ENCODE results near the gene MACC1. TPM values are rescaled to one million over a fixed set of nuclear protein-coding genes. Genes with fewer than 3 reads are reported as not detected.

The MACC1 gene
- polyA plus RNA-seq, 1 of the 3 experiments (the other 2 are of a cell fraction) = not detected

DNA sequence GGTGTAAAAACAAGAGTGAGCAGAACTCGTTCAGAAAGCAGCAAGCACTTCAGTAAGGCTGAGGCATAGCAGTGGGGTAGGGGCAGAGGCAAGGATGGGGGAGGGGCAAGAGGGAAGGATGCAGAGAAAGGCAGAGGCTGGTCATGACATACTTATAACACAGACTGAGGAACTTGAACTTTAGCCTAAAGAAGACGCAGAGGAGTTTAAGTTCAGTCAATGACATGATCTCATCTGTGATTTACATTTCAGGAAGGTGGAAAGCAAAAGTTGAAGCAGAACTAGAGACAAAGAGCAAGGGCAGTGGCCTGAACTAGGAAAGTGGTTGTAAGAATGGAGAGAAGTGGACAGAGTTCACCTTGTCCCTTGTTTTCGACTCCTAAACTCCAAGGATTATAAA is 15.8 kb downstream of the MACC1 start (continued):
- TF ChIP-seq CHD2 (IDR thresholded peaks at IDR 0.05; ENCODE audit: low read length, partially characterized antibody) (no peak), RFX5 (IDR thresholded peaks at IDR 0.05; ENCODE audit: low read length) (no peak), EZH2phosphoT487 (IDR thresholded peaks at IDR 0.05; ENCODE audit: borderline replicate concordance, low read depth) (no peak), ELF1 (IDR thresholded peaks at IDR 0.05) (no peak), FOXJ3 (CRISPR knock-in tag; IDR thresholded peaks at IDR 0.05) (no peak), SIN3A (IDR thresholded peaks at IDR 0.05; ENCODE audit: borderline replicate concordance, low read depth, low read length) (no peak), RAD21 (IDR thresholded peaks at IDR 0.05; ENCODE audit: low read length) (no peak)

DNA sequence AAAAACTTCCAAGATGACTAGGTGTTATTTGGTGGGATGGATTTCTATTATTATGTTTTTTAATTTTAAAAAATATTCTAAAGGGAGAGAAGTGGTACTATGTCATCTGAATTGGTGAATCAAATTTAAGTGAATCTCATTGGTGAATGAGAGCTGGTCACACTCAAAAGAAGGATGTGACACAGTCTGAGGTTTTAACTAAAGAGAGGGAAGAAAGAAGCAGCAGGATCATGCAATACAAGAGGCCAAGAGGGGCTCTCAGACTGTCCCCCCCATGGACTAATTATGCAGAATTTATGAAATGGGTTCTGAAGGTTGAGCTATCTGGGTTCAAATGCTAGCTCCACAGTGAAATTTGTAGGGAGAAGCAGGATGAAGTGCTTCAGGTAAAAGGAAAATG is 16.2 kb downstream of the MACC1 start:
- H3K9ac ChIP-seq = no peak overlapping the region
- H3K36me3 ChIP-seq (replicated peaks in 1 of 2; ENCODE audit: control insufficient read depth in 1 of 2, insufficient read depth in 2 of 2, low read length in 1 of 2) = no peaks in the 10 kb centered on the region
- no peaks in the 10 kb centered on the region for H3K9me3 ChIP-seq
- no peak overlapping the region for H3K27ac ChIP-seq (ENCODE audit: low read depth in 2 of 2, low read length in 1 of 2)
- no peaks in the 10 kb centered on the region for H3K9me2 ChIP-seq
- no peak overlapping the region for H3K4me2 ChIP-seq
- H3K79me2 ChIP-seq (ENCODE audit: insufficient read depth) = no peaks in the 10 kb centered on the region
- no peaks in the 10 kb centered on the region for H4K20me1 ChIP-seq (ENCODE audit: insufficient read depth)
- TF ChIP-seq GABPA (IDR thresholded peaks at IDR 0.05; ENCODE audit: low read depth) (no peak), SIN3A (IDR thresholded peaks at IDR 0.05; ENCODE audit: borderline replicate concordance, low read depth, low read length) (no peak), PBX3 (IDR thresholded peaks at IDR 0.05) (no peak), MEF2A (IDR thresholded peaks at IDR 0.05; ENCODE audit: borderline replicate concordance, low read depth) (no peak), EP300 (IDR thresholded peaks at IDR 0.05; ENCODE audit: borderline replicate concordance in 1 of 2, low read depth in 1 of 2, low read length in 1 of 2) (no peak), TCF12 (IDR thresholded peaks at IDR 0.05) (no peak), FOXJ3 (CRISPR knock-in tag; IDR thresholded peaks at IDR 0.05) (no peak), GATA2 (CRISPR knock-in tag; IDR thresholded peaks at IDR 0.05) (no peak), SMC3 (IDR thresholded peaks at IDR 0.05; ENCODE audit: low read depth, low read length) (no peak), TAF1 (IDR thresholded peaks at IDR 0.05; ENCODE audit: borderline replicate concordance, low read depth, low read length) (no peak), CHD2 (IDR thresholded peaks at IDR 0.05; ENCODE audit: low read length, partially characterized antibody) (no peak), EZH2phosphoT487 (IDR thresholded peaks at IDR 0.05; ENCODE audit: borderline replicate concordance, low read depth) (no peak)
- TF ChIP-seq, protein P1, sequence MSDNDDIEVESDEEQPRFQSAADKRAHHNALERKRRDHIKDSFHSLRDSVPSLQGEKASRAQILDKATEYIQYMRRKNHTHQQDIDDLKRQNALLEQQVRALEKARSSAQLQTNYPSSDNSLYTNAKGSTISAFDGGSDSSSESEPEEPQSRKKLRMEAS (IDR thresholded peaks at IDR 0.05; ENCODE audit: low read depth) = no peak
- TF ChIP-seq, protein P2, sequence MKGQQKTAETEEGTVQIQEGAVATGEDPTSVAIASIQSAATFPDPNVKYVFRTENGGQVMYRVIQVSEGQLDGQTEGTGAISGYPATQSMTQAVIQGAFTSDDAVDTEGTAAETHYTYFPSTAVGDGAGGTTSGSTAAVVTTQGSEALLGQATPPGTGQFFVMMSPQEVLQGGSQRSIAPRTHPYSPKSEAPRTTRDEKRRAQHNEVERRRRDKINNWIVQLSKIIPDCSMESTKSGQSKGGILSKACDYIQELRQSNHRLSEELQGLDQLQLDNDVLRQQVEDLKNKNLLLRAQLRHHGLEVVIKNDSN (IDR thresholded peaks at IDR 0.05; ENCODE audit: borderline replicate concordance, low read depth) = no peak
- POLR2A ChIA-PET = no interaction called here
- no peak for DNase-seq
- H3K4me3 ChIP-seq (ENCODE audit: low read depth in 2 of 2, low read length in 1 of 2) = no peak overlapping the region
- CTCF ChIA-PET = no interaction called here
- H2AFZ ChIP-seq (ENCODE audit: low read depth) = no peak overlapping the region
- H3K4me1 ChIP-seq (ENCODE audit: control insufficient read depth in 1 of 2, insufficient read depth in 2 of 2, low read depth in 1 of 2, low read length in 1 of 2) = peaks cover 0 to 9% of the 10 kb centered on the region in 2 experiments; a peak in 2 of 4 replicates
- peaks cover 7% of the 10 kb centered on the region for H3F3A ChIP-seq (replicated peaks; ENCODE audit: insufficient read depth)
- H3K27me3 ChIP-seq (ENCODE audit: insufficient read depth) = no peaks in the 10 kb centered on the region
